GM13976 (cell line): ENCODE data around the gene XRCC1.

Experiments used
- DNase-seq: peaks from one replicate; pipeline ENCODE4 v3.0.0; 2012; ENCODE audit warnings: low spot score
- CTCF ChIP-seq: IDR thresholded peaks from 2 replicates; pipeline ENCODE4 v1.5.1; 2012; ENCODE audit warnings: borderline replicate concordance, mild to moderate bottlenecking; ENCODE audit not compliant: insufficient read depth; ENCODE audit errors: extremely low read depth, missing control alignments, control extremely low read depth
- in situ Hi-C: fragments of 300-500 bp; cut with MboI; formaldehyde crosslinking; loops from one replicate; pipeline ENCODE4 v1.12.0; 2022; ENCODE audit warnings: low sequenced_read_pairs, mixed read lengths, inconsistent platforms; ENCODE audit not compliant: unreplicated experiment

XRCC1 gene

GRCh38 chr19:43574424-43575155, 737 bp downstream of the XRCC1 start:
- in situ Hi-C loops, result no loop called here
- no peak for DNase-seq
- no peak for TF ChIP-seq CTCF

GRCh38 chr19:43572171-43572588, 3.1 kb downstream of the XRCC1 start:
- in situ Hi-C loops, result no loop called here
- no peak for TF ChIP-seq CTCF
- no peak for DNase-seq

GRCh38 chr19:43570174-43570791, 5.0 kb downstream of the XRCC1 start:
- no peak for DNase-seq
- in situ Hi-C loops, result no loop called here

GRCh38 chr19:43569657-43570056, 5.7 kb downstream of the XRCC1 start:
- TF ChIP-seq CTCF, result no peak
- DNase-seq, result no peak
- in situ Hi-C loops, result no loop called here

More at GRCh38 chr19:43570174-43570791, 5.0 kb downstream of the XRCC1 start:
- TF ChIP-seq CTCF, result no peak

GRCh38 chr19:43564800-43565199, 10.5 kb downstream of the XRCC1 start:
- in situ Hi-C loops, result no loop called here
- no peak for DNase-seq
- TF ChIP-seq CTCF, result no peak

- TF ChIP-seq CTCF, result no peak
- in situ Hi-C loops, result no loop called here
- DNase-seq, result no peak
Measured at GRCh38 chr19:43563816-43564457, 11.4 kb downstream of the XRCC1 start.
